NCI-H524 (cell line): ENCODE results near the gene ZNF639.
"Not testable (repeated sequence)": the region's sequence is repeated elsewhere in the genome, so short reads cannot be mapped to it uniquely, and the experiment has no call there.

Experiments
- DNase-seq, 2 experiments: peaks; one replicate each; lab custom pipeline; 2025; lab: John Stamatoyannopoulos, UW

ZNF639 gene, protein sequence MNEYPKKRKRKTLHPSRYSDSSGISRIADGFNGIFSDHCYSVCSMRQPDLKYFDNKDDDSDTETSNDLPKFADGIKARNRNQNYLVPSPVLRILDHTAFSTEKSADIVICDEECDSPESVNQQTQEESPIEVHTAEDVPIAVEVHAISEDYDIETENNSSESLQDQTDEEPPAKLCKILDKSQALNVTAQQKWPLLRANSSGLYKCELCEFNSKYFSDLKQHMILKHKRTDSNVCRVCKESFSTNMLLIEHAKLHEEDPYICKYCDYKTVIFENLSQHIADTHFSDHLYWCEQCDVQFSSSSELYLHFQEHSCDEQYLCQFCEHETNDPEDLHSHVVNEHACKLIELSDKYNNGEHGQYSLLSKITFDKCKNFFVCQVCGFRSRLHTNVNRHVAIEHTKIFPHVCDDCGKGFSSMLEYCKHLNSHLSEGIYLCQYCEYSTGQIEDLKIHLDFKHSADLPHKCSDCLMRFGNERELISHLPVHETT

DNA sequence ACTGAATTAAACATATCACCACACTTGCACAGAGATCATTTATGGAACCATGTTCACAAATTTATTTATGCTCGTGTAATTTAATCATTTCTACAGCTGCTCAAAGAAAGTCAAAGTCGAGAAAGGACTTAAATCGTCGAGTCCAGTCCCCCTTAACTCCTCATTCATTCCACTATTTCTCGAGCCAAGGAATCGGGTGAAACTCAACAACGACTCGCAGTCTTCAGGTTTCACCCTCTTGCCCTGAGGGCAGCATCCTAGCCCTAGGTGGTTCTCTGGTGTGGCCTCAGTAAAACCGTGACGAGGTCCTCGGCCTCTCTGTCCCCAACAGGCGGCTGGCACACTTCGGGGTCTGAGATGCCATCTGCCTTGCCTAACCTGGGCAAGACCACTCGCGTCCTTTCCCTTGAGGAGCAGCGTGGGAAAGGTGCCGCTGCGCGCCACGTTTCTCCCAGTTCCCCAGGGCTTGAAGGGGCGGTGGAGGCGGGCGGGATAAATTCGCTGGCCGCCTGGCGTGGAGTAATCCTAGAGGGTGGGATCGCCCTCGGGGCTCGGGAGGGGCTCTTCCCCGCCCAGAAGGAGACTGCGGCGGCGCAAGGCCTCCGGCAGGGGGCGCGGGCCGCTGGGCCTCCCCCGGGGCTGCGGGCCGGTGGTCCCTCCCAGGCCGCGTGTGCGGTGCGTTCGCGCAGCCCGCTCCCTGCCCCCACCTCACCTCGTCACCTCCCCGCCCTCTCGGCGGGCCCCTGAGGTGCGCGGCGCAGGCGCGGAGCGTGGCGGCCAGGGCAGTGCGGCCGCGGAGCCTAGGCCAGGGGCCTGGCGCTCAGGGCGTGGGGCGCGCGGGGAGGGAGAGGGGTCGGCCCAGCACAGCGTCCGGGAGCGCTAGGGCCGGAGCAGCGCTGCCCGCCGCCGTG lies at the start of gene ZNF639:
TSS of gene ZNF639 (plus strand) at position 746 of the 911 bp plus-strand sequence. CDS start 5,263 bp downstream, outside the sequence.
- peak; percentile 94 to 97 for DNase-seq

DNA sequence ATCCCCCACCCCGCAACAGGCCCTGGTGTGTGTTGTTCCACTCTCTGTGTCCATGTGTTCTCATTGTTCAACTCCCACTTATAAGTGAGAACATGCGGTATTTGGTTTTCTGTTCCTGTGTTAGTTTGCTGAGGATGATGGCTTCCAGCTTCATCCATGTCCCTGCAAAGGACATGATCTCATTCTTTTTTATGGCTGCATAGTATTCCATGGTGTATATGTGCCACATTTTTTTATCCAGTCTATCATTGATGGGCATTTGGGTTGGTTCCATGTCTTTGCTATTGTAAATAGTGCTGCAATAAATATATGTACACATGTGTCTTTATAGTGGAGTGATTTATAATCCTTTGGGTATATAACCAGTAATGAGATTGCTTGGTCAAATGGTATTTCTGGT lies 48.4 kb upstream of the ZNF639 start:
- not testable (repeated sequence) for DNase-seq

DNA sequence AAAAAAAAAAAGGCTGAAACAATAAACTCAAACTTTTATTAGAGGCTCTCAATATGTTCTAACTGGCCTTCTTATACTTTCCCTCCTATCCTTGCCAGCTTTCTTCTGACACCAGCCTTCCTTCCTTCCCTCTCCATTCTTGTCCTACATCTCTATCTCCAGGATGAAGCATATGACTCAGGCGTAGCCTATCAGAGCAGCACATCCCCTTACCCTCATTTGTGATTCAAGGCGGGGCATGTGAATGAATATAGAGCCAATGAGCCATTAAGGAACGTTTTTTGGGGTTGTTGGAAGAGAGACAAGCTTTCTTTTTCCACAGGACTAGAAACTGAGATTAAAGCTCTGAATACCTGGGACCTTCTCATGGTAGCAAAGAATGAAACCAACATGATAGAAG lies 46.8 kb upstream of the ZNF639 start:
- DNase-seq = no peak

GRCh38 chr3:179276743-179277142 lies 46.1 kb upstream of the ZNF639 start:
- no peak for DNase-seq

GRCh38 chr3:179278151-179278550 lies 44.7 kb upstream of the ZNF639 start:
- no peak for DNase-seq

- no peak for DNase-seq
Observed at GRCh38 chr3:179278932-179279693, 43.7 kb upstream of the ZNF639 start.

- no peak for DNase-seq
Observed at GRCh38 chr3:179279837-179280236, 43.0 kb upstream of the ZNF639 start.

DNA sequence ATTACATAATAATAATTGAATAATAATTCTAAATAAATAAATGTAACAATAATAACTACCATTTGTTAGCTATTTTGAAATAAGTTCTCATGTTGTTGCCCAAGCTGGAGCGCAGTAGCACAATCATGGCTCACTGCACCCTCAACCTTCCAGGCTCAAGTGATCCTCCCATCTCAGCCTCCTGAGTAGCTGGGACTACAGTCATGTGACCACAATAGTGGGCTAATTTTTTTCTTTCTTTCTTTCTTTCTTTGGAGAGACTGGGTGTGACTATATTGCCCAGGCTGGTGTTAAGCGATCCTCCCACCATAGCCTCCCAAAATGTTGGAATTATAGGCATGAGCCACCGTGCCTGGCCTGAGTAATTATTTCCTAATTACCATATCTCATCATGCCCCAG lies 41.0 kb upstream of the ZNF639 start:
- DNase-seq = no peak

DNA sequence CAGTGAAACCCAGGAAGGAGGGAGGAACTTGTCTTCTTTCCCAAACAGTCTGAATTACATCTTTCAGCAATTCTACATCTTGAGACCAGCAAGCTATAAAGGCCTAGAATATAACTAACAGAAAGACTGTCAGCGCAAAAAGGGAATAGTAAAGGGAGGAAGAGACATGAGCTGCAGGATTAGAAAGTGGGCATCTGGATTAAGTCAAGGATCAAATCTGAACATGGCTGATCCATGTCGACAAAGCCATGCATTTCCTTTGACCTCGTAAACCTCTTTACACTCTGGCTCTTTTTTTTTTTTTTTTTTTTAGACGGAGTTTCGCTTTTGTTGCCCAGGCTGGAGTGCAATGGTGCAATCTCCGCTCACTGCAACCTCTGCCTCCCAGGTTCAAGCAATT lies 36.5 kb upstream of the ZNF639 start:
- DNase-seq = no peak

- no peak for DNase-seq
Observed at GRCh38 chr3:179288845-179289244, 34.0 kb upstream of the ZNF639 start.

- no peak for DNase-seq
Observed at GRCh38 chr3:179289295-179289694, 33.5 kb upstream of the ZNF639 start.

DNA sequence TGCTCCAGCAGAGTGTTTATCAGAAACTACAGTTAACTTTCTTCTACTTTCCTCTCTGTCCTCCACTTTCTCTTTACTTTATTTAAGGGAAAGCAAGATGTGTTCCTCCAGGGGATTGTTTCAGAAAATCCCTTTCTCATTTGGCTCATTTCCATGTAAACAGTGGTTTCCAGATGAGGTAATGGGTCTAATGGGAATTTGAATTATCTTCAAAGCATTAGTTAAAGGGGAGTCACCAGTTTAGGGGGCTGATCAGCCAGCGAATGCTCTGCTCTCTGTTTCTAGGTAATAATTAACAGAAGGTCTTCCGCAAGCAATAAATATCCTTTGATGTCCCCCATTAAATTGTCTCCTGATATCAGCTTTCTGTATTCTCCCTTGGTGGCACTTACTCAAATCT lies 30.4 kb upstream of the ZNF639 start:
- DNase-seq = no peak

DNA sequence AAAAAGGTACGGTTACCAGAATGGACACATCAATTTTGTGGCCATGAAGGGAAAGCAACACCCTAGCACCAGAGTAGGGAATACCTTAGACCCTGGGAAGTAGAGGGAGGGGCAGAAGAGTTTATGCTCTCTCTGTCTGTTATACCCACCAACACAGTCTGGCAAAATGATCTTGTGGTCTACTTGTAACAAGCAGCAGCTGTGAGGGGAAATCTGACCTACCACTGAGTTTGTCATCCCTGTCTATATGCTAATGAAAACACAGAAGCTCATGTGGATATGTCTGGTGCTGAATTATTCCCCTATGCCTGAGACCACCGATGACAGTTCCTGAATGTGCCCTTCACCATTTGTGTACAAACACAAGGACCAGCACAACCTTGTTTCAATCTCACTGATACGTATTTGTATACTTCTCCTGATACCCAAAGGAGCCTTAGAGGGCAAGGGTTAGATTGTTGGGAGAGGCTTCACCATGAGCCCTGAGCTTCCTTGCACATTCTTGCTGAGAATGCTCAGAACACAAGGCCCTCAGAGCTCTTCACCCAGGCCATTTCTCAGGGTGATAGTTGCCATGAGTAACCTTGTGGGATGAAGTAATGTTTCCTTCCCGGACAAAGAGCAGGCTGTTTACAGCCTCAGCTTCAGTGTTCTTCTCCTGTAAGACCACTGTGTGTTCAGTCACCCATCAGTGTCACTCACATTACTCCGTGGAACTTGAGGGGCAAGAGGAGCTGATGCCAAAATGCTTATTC lies 24.7 kb upstream of the ZNF639 start:
- peak in 1 of 2 experiments; percentile 65 for DNase-seq

GRCh38 chr3:179299316-179299715 lies 23.5 kb upstream of the ZNF639 start:
- DNase-seq = no peak

GRCh38 chr3:179299999-179300613 lies 22.7 kb upstream of the ZNF639 start:
- DNase-seq = no peak

DNA sequence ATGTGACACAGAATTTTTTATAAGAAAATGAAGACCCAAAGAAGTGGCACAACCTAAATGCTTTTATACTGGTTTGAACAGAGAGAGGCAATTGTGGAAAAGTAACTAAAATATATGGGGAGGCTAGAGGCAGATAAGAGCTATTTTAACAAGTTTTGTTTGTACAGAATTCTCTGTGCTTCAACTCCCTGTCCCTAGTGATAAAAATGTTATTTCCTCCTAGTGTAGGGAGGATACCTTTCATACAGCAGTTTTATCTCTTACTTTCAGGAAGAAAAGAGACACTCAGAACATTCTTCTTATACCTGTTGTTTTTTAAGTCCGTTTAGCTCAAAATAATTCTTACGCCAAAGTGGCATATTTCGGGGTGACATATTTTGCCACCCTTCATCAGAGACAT lies 21.2 kb upstream of the ZNF639 start:
- DNase-seq = no peak

GRCh38 chr3:179302111-179302510 lies 20.7 kb upstream of the ZNF639 start:
- DNase-seq = no peak

DNA sequence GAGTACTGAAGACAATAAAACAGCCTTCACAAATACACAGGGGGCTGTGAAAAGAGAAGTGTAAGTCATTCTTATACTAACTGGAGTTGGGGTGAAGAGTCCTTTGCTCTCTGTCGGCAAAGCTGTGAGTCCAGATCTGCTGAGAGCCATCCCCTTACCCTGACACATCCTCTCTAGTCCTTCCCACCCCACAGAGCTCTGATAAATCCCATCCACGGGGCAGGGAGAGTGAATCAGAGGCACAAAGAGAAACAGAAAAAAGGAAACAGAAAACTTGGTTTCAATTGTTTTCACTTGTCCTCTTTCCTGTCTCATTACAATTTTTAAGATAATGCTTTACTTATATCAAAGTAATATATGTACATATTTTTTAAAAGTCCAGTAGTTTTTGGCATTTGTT lies 18.2 kb upstream of the ZNF639 start:
- DNase-seq = no peak

DNA sequence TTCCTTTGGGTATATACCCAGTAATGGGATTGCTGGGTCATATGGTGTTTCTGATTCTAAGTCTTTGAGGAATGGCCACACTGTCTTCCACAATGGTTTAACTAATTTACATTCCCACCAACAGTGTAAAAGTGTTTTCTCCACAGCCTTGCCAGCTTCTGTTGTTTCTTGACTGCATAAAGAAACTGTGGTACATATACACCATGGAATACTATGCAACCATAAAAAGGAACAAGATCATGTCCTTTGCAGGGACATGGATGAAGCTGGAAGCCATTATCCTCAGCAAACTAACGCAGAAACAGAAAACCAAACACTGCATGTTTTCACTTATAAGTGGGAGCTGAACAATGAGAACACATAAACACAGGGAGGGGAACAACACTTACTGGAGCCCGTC lies 15.5 kb upstream of the ZNF639 start:
- not testable (repeated sequence) for DNase-seq

DNA sequence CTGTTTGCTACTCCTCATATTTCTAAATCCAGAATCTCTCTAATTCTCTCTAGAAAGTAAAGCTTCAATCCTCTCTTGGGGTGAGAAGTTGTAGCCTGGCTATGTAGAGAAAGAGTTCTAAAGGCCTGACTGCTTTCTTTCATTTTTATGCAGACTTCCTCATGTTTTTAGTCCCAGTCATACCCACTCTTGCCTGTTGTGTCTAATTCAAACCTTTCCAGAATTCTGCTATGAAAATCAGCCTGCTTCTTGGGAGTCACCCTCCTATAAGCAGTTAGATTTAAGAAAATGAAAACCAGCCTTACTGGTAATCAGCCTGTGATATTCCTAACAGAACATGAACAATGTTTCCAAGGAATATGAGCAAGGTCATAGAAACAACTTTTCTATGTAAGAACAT lies 14.8 kb upstream of the ZNF639 start:
- DNase-seq = no peak
